Rectal smooth muscle tissue (tissue), 1 donor: Measurements from ENCODE around the gene ATF4.

Experiments
- H3K27ac ChIP-seq: one replicate; pipeline ENCODE4 v1.7.0; 2013; ENCODE audit warnings: low read depth, low read length, inconsistent platforms
- H3K27me3 ChIP-seq: one replicate; pipeline ENCODE4 v1.7.0; 2013; ENCODE audit warnings: low read length; ENCODE audit not compliant: control insufficient read depth, insufficient read depth
- H3K36me3 ChIP-seq: one replicate; pipeline ENCODE4 v1.7.0; 2013; ENCODE audit warnings: low read length; ENCODE audit not compliant: control insufficient read depth, insufficient read depth
- H3K4me1 ChIP-seq: one replicate; pipeline ENCODE4 v1.7.0; 2013; ENCODE audit warnings: low read length; ENCODE audit not compliant: control insufficient read depth, insufficient read depth
- H3K4me3 ChIP-seq: one replicate; pipeline ENCODE4 v1.7.0; 2013; ENCODE audit warnings: low read length
- H3K9ac ChIP-seq: one replicate; pipeline ENCODE4 v1.7.0; 2013; ENCODE audit warnings: low read length

Gene ATF4, protein sequence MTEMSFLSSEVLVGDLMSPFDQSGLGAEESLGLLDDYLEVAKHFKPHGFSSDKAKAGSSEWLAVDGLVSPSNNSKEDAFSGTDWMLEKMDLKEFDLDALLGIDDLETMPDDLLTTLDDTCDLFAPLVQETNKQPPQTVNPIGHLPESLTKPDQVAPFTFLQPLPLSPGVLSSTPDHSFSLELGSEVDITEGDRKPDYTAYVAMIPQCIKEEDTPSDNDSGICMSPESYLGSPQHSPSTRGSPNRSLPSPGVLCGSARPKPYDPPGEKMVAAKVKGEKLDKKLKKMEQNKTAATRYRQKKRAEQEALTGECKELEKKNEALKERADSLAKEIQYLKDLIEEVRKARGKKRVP

DNA sequence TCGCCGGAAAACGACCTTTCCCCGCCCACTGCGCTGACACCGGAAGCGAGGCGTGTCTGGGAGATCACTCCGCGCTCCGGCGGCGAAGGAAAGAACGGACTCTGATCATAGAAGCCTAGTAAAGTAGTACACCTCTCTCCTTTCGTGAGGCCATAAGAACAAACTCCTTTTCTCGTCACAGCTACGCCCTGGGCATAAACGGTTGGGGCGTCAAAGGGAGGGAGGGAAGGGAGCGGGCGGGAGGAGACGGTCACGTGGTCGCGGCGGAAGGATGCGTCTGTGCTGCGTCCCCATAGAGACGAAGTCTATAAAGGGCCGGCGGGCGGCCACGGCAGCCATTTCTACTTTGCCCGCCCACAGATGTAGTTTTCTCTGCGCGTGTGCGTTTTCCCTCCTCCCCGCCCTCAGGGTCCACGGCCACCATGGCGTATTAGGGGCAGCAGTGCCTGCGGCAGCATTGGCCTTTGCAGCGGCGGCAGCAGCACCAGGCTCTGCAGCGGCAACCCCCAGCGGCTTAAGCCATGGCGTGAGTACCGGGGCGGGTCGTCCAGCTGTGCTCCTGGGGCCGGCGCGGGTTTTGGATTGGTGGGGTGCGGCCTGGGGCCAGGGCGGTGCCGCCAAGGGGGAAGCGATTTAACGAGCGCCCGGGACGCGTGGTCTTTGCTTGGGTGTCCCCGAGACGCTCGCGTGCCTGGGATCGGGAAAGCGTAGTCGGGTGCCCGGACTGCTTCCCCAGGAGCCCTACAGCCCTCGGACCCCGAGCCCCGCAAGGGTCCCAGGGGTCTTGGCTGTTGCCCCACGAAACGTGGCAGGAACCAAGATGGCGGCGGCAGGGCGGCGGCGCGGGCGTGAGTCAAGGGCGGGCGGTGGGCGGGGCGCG is at the start of gene ATF4:
TSS of gene ATF4 (plus strand) at position 337 of the 880 bp plus-strand sequence. CDS start 884 bp downstream, outside the sequence.
- peaks cover 21% of the 10 kb centered on the region for H3K4me1 ChIP-seq
- peak within 1 kb of the TSS; percentile 88 for H3K4me3 ChIP-seq
- peak within 1 kb of the TSS; percentile 100 for H3K9ac ChIP-seq
- no peaks in the 10 kb centered on the region for H3K27me3 ChIP-seq
- H3K27ac ChIP-seq = peak within 1 kb of the TSS; percentile 100
- H3K36me3 ChIP-seq = peaks cover 27% of the 10 kb centered on the region

DNA sequence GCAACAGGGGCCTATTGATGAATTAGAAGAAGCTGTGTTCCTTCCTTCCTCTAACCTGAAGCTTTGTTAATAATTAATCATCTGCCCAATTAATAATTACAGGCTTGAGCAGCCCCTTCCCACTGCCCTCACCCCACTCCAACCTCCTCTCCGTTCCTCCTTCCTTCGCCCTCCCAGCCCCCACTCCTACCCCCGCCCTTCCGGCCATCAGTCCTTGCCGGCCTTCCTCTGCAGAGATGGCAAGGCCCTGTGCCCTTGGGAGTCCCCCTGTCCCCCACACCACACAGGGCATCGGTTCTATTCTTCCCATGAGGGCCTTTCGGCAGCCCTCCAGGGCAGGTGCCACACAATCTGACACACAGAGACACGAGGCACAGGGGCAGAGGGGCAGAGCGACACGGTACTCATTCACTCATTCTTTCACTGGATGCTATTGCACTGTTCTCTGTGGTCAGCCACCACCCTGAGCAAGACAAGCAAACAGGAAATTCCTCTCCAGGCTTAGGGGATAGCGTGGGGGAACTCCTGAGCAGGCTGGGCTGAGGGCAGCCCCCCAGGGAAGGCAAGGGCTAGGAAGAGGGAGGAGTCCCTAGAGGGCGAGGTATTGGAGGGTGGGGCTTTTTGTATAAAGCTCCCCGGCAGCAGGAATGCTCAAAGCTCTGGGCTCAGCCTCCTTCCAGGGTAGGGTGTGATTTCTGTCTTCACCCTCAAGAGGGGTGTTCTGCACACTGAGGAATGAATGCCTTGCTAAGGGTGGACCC is 48.8 kb upstream of the ATF4 start:
- H3K36me3 ChIP-seq = no peaks in the 10 kb centered on the region
- H3K4me1 ChIP-seq = no peaks in the 10 kb centered on the region
- no peak overlapping the region for H3K4me3 ChIP-seq
- peaks cover 4% of the 10 kb centered on the region for H3K27me3 ChIP-seq
- no peak overlapping the region for H3K9ac ChIP-seq
- H3K27ac ChIP-seq = no peak overlapping the region

DNA sequence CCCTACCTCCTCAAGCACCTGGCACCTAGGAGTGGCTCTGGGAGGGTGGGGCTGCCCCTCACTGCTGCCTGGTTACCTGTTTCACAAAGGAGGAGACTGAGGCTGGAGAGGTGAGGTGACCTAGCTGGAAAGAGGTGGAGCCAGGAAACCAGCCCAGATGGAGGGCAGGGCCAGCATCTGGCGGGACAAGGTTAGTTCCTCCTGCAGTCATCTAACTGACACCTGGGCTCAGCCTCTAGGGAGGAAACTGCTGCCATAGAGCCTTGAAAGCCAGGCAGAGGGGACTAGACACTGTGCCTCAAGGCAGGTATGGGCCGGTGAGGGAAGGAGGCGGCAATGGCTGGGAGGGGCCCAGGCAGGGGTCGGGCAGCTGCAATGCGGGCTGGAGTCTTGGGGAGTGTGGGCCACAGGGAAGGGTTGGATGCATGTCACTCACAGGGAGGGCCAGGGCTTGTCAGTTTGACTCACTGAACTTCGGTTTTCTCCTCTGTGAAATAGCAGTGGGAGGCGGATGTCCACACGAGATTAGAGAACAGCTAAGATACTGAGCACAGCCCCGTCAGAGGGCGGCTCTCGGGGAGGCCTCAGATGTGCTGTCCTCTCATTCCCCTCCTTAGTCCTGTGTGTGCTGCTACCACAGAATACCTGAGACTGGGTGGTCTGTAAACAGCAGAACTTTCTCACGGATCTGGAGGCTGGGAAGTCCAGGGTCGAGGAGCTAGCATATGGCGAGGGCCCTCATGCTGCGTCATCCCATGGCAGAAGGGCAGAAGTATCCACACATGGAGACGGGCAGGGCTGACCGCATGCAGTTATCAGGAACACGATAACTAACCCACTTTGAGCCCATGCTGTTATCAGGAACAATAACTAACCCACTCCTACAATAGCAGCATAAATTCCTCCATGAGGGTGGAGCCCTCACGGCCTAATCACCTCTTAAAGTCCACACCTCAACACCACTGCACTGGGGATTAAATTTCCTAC is 47.5 kb upstream of the ATF4 start:
- Histone ChIP-seq H3K27ac (no peak overlapping the region), H3K9ac (no peak overlapping the region), H3K27me3 (peaks cover 4% of the 10 kb centered on the region), H3K4me3 (no peak overlapping the region), H3K36me3 (no peaks in the 10 kb centered on the region), H3K4me1 (no peaks in the 10 kb centered on the region)

DNA sequence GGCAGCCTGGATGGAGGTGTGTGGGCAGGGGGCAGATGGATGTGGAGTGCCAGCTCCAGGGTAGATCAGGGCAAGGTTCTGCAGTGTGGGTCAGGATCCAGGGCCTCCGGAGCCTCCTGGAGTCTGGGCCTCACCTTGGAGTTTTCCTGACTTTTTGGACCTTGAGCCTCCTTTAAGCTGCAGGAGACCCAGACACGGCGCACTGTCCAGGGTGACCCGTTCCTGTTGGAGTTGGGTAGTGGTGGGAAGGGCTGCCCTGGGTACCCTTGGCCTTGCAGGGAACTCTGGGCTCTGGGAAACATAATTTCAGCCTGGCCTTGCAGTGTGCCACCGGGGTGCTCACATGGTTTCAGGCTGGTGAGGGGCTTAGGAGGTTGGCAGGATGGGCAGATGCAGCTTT is 46.5 kb upstream of the ATF4 start:
- H3K36me3 ChIP-seq = no peaks in the 10 kb centered on the region
- no peak overlapping the region for H3K27ac ChIP-seq
- H3K4me3 ChIP-seq = no peak overlapping the region
- peaks cover 4% of the 10 kb centered on the region for H3K27me3 ChIP-seq
- H3K9ac ChIP-seq = no peak overlapping the region
- no peaks in the 10 kb centered on the region for H3K4me1 ChIP-seq

DNA sequence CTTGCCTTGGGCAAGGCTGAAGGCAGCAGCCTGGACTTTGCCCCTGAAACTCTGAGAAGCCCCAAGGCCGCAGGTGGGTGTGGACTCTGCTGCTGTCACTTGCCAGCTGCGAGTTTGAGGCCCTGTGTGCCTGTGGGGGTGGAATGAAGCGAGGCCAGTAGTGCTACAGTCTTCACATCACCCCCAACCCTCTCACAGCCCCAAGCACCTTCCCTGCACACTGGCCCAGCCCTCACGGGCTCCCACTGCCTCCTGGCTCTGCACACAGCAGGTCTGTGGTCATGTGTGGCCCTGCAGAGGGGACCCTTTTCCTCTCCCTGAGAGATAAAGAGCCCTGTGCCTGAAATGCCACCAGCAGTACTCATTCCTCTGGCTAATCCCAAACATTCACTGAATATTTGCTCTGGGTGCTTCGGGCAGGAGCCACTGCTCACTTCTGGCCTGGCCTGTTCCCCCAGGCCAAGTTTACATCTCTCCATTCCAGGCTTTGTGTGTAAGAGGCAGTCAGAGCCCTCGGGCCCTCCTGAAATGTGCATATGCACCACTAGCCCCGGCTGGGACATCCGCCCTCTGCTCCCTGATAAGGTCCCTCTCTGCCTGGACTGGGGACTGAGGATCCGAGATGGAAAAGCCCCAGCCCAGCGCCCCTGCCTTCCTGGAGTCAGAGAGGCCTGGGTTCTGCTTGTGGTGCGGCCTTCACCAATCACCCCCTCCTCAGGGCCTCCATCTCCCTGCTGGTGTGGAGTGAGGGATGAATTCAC is 45.8 kb upstream of the ATF4 start:
- Histone ChIP-seq H3K9ac (no peak overlapping the region), H3K36me3 (no peaks in the 10 kb centered on the region), H3K4me1 (no peaks in the 10 kb centered on the region), H3K27ac (no peak overlapping the region), H3K27me3 (no peaks in the 10 kb centered on the region), H3K4me3 (no peak overlapping the region)

DNA sequence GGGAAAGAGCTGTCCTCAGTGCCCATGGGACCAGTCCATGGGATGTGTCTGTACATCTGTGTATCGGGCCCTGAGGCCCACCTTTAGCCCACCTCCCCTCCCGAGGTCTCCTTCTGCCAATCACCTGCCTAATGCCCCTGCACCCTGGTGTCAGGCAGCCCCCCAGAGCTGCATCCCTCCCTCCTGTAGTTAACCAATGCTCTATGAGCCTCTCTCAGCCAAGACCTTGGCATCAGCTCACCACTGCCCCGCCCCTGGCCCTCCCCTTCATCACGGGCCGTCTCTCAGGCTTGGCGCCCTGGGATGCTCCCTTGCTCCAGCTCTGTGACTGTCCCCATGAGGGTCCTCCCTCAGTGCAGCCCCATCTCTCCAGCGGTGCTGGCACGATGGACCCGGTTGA is 45.0 kb upstream of the ATF4 start:
- H3K4me3 ChIP-seq = no peak overlapping the region

DNA sequence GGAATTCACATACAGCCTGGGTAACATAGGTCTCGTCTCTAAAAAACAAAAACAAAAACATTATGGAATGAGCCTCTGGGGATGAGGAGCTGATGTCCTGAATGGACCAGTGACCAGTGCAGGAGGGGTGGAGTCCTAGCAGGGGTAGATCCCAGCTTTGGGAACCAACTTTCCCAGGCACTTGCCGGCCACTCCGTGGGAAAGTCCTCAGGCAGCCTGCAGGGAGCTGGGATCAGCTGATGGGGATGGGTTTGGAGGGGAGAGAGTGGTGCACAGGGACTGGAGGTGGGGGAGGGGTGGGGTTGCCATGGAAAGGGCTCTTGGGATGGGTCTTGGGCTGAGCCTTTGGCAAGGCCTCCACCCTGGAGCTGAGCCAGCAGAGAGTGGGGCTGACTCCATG is 44.5 kb upstream of the ATF4 start:
- Histone ChIP-seq H3K4me1 (no peaks in the 10 kb centered on the region), H3K9ac (no peak overlapping the region), H3K27ac (no peak overlapping the region), H3K4me3 (no peak overlapping the region), H3K27me3 (no peaks in the 10 kb centered on the region), H3K36me3 (no peaks in the 10 kb centered on the region)

More for the DNA sequence above, 45.0 kb upstream of the ATF4 start:
- Histone ChIP-seq H3K4me1 (no peaks in the 10 kb centered on the region), H3K27me3 (no peaks in the 10 kb centered on the region), H3K27ac (no peak overlapping the region), H3K36me3 (no peaks in the 10 kb centered on the region), H3K9ac (no peak overlapping the region)

DNA sequence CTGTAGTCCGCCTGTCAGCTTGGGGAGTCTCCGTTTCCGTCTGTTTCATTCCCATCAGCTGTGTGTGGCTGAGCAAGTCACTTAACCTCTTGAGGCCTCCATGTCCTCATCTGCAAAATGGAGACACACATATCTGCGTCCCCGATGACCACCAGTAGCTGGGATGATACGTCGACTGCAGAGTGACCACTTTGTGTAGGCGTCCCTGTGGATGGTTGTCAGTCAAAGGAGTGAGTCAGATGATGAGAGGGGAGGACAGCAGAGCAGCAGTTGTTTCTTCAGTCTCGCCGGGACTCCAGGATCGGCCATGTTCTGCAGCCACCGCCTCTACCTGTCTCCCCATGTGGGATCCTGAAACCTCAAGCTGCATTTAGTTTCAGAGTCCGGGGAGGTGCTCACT is 43.7 kb upstream of the ATF4 start:
- Histone ChIP-seq H3K9ac (no peak overlapping the region), H3K4me1 (no peaks in the 10 kb centered on the region), H3K27ac (no peak overlapping the region), H3K36me3 (no peaks in the 10 kb centered on the region), H3K27me3 (no peaks in the 10 kb centered on the region), H3K4me3 (no peak overlapping the region)

DNA sequence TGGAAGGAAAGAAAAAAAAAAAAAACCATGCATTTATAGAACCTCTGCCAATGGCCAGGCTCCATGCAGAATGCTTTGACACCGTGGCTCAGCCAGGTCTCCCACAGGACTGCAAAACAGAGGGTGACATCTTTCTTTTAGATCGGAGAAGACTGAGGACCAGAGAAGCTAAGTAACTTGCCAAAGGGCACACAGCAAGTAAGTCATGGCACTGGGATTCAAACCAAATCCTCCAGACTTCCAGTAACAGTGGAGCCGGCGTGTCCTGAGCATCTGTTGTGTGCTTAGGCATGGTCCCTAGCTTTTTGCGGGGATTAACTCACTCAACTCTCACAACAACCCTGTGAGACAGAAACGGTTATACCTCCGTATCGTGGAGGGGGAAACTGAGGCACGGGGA is 42.8 kb upstream of the ATF4 start:
- Histone ChIP-seq H3K36me3 (no peaks in the 10 kb centered on the region), H3K27ac (no peak overlapping the region), H3K4me1 (no peaks in the 10 kb centered on the region), H3K27me3 (no peaks in the 10 kb centered on the region), H3K9ac (no peak overlapping the region), H3K4me3 (no peak overlapping the region)

DNA sequence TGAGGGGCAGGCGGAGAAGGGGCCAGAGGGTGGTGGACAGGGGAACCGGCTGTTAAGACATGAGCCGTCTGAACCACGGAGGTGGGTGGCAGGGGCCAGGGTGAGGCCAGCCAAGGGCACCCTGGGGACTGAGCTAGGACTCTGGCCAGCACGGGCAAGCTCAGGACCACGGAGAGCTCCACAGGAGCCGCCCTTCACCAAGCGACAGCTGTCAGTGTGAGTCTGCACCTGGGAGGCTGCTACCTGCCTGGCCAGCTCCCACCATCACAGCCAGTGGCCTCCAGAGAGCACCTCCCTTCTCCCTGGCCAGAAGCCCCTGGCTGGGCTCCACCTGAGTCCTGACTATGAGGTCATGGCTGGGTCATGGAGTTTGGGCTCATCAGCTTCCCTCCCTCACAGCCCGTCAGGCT is 41.9 kb upstream of the ATF4 start:
- no peaks in the 10 kb centered on the region for H3K4me1 ChIP-seq

DNA sequence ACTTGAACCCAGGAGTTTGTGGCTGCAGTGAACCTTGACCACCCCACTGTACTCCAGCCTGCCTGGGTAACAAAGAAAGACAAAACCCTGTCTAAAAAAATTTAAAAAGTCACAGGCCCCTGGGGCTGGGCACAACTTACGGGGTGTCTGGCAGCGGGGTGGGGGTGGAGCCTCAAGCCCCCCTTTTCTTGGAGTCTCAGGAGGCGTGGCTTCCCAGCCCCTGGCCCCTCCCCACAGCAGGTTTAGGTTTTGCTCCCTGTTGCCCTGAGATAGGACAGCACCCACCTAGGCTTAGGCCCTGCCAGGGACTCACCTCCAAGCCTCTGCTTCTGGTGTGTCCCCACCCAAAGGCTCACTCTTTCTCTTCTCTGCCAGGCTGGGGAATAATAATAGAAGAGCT is 41.1 kb upstream of the ATF4 start:
- no peaks in the 10 kb centered on the region for H3K4me1 ChIP-seq
- H3K4me3 ChIP-seq = no peak overlapping the region
- no peaks in the 10 kb centered on the region for H3K36me3 ChIP-seq
- H3K9ac ChIP-seq = no peak overlapping the region
- H3K27me3 ChIP-seq = no peaks in the 10 kb centered on the region
- H3K27ac ChIP-seq = no peak overlapping the region

More for the DNA sequence above, 41.9 kb upstream of the ATF4 start:
- Histone ChIP-seq H3K36me3 (no peaks in the 10 kb centered on the region), H3K27ac (no peak overlapping the region), H3K9ac (no peak overlapping the region), H3K27me3 (no peaks in the 10 kb centered on the region), H3K4me3 (no peak overlapping the region)
